Activated CD4-positive, alpha-beta T cell treated with anti-CD3 and anti-CD28 coated beads, Interleukin-2, amount 50 U/mL, for 24 hours (primary cell): Measurements from ENCODE around the gene RANGAP1.
A peak's percentile ranks its signal among the peaks of the same experiment; 100 is the strongest.
"Not testable (repeated sequence)": the region's sequence is repeated elsewhere in the genome, so short reads cannot be mapped to it uniquely, and the experiment has no call there.

Experiments
- DNase-seq, 2 donors: peaks; one replicate each; pipeline ENCODE4 v3.0.0-alpha.2; 2020; ENCODE audit warnings: low read depth in 1 of 2, low spot score in 1 of 2

Gene RANGAP1

DNA sequence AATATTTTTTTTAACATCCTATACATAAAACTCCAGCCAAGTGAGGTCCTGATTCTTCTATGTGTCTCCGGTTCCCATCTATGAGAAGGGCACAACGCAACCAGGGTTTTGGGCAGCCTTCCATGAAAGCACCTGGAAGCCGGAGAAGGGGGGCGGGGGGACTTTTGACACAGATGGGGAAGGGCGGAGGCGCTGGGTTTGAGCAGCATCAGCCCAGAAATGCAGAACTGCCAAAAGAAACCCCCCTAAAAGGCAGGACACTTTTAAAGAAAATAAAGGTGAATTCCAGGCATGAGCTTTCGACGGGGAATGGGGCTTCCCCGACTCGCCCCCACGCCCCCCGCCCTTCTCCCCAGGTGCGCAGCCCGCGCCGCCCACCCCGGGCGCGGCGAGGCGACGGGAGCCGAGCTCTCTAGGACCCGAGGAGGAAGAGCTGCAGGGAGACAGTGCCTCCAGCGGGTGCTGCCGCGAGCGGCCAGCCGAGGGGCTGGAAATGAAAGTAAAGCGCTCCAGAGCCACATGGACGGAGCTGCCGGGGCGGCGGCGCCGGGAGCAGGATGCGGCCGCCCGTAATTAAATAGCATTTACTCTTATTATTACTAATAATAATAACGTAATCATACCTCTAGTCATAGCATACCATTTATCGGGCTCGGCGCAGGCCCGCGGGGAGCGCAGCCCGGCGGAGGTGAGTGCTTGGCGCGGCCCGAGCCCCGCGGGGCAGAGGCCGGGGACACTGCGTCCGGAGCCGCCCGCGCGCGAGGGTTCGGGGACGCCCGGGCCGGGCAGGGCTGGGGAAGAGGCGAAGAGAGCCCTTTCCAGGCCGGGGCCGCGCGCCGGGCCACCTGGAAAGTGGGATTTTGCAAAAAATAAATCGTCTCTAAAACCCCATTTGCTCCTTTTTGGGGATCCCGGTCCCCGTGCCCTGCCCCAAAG, 15.4 kb upstream of the RANGAP1 start, which contains the start of gene ZC3H7B:
TSS of gene ZC3H7B (plus strand) at position 441 of the 936 bp plus-strand sequence. CDS start 19,136 bp downstream, outside the sequence.
- DNase-seq = peak; percentile 71 to 76

DNA sequence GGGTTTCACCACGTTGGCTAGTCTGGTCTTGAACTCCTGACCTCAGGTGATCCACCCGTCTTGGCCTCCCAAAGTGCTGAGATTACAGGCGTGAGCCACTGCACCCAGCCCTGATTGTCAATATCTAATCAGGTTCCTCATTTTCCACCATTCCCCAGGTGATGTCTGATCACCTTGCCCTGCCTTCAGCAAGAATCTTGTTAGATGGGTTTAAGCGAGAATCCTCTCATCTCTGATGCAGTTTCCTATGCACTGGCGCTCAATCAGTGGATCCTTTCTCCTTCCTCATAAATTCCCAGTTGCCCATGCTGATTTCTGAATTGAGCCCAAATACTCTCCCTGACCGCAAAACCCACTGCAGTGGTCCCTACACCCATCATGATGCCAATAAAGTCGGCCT, 14.7 kb upstream of the RANGAP1 start:
- DNase-seq = no peak

DNA sequence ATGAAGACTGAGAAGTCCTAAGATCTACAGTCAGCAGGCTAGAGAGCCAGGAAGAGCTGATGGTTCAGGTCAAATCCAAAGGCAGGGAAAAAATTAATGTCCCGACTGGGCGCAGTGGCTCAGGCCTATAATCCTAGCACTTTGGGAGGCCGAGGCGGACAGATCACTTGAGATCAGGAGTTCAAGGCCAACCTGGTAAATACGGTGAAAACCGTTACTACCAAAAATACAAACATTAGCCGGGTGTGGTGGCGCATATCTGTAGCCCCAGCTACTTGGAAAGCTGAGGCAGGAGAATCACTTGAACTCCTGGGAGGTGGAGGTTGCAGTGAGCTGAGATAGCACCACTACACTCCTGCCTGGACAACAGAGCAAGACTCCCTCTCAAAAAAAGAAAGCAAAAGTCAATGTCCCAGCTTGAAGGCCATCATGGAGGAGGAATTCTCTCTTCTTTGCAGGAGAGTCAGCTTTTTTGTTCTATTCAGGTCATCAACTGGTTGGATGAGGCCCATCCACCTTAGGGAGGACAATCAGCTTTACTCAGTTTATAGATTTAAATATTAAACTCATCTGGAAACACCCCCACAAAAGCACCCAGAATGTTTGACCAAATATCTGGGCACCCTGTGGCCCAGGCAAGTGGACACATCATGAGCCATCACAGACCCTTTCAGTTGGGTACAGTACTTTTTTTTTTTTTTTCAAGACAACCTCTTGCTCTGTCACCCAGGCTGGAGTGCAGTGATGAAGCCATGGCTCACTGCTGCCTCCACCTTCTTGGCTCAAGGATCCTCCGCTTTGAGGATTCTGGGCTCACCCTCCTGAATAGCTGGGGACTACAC, 11.1 kb upstream of the RANGAP1 start:
- DNase-seq = no peak

DNA sequence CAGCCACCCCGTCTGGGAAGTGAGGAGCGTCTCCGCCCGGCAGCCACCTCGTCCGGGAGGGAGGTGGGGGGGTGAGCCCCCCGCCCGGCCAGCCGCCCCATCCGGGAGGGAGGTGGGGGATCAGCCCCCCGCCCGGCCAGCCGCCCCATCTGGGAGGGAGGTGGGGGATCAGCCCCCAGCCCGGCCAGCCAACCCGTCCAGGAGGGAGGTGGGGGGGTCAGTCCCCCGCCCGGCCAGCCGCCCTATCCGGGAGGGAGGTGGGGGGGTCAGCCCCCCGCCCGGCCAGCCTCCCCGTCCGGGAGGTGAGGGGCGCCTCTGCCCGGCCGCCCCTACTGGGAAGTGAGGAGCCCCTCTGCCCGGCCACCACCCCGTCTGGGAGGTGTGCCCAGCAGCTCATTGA, 8.8 kb upstream of the RANGAP1 start:
- DNase-seq = not testable (repeated sequence)

DNA sequence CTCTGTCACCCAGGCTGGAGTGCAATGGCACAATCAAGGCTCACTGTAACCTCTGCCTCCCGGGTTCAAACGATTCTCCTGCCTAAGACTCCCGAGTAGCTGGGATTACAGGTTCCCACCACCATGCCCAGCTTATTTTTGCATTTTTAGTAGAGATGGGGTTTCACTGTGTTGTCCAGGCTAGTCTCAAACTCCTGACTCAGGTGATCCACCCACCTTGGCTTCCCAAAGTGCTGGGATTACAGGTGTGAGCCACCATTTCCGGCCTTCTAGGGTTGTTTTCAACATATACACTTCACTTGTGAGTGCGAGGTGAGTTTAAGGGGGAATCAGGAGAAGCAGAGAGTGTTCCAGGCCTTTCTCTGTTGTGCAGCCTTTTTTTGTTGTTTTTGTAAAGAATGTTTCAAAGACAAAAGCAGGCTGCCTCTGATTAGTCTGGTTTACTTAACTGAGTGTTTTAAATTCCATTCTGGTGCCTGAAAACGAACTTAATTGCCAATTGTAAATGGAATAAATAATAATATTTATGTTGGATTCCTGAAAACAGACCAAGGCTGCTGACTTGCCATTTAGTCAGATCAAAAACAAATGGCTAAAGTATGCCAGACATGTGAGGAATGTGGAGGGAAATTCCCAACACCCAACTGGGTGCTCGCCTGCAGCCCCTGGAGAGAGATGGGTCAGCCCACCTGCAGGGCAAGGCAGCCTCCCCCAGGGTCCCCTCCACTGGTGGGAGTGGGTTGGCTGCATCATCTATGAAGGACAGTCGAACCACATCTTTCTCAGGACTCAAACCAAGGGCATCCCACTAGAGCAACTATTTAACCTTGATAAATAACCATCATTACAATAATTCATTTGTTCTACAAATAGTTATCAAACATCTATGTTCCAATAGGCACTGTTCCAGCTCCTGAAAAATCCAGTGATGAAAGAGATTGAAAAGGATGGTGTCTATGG, 4.6 kb upstream of the RANGAP1 start:
- DNase-seq = no peak

DNA sequence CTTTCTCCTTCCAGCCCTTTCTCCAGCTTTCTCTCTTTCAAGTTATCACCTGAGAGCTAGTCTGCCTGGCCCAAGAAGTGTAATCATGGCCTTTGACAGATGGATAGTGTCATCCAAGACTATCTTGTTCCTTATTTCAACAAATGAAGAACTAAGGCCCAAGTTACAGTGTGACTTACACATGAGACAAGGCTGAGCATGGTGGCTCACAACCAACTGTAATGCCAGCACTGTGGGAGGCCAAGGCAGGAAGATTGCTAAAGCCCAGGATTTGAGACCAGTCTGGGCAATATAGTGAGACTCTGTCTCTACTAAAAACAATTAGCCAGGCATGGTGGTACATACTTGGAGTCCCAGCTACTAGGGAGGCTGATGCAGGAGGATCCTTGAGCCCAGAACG, 3.7 kb upstream of the RANGAP1 start:
- no peak for DNase-seq

DNA sequence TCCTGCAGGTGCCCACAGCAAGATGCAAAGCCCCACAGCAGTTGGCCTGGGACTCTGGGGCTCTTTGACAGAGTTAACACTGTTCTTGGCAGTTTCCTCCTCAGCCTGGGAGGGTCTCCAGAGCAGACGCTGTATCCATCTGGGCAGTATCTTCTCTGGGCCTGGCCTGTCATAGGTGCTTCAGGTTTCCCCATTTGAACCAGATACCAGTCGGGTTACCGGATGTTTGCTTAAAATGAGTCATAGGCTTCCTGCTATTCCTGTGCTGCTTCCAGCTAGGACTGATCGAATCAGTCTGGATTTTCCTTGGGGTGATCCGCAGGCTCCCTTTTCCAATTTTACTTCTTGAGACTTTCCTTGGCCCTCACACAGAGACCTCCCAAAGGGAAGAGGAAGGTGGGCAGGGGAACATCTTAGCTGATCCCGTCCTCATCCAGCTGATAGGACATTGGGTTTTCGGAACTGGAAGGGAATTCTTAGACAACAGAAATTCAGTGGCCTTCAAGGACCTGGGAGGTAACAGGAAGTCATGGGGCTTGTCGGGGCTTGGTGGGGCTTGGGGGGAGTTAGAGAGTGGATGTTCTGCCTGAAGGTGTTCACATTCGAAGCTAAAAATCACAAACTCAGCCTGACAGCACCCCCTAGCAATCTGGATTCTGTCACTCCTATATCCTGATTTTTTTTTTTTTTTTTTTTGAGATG, 2.4 kb upstream of the RANGAP1 start:
- DNase-seq = no peak

DNA sequence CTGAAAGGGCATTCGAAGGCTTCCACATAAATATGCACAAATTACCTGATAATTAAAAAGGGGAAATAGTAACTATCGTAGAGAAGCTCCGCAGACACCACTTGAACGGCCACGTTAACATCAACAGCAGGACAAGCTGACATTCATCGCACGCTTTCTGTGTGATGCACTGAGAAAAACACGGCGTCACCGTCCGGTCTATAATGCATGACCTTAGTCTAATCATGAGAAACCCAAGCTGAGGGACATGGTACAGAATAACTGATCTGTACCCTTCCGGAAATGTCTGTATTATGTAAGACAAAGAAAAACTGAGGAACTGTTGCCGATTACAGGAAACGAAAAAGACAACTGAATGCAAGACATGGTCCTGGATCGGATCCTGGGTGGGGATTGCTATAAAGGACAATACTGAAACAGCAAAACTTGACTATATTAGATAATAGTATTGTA, 678 bp upstream of the RANGAP1 start:
- DNase-seq = peak; percentile 5 to 31

DNA sequence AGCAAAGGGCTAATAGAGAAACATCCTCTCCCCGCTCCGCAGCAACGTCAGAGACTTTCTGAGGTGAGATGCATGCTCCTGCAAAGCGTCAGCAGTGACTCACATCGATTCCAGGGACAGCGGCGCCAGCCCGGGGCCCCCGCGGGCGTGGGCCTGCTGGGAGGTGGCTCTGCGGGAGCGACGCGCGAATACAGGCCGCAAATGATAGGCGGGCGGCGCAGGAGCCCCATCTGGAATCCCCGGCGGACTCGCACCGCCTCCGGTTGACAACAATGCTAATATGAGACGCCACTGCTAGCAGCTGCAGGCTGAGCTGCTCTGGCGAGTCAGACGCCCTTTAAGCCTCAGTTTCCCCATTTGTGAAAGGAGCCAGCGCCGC, 557 bp downstream of the RANGAP1 start:
- DNase-seq = peak; percentile 78 to 85

DNA sequence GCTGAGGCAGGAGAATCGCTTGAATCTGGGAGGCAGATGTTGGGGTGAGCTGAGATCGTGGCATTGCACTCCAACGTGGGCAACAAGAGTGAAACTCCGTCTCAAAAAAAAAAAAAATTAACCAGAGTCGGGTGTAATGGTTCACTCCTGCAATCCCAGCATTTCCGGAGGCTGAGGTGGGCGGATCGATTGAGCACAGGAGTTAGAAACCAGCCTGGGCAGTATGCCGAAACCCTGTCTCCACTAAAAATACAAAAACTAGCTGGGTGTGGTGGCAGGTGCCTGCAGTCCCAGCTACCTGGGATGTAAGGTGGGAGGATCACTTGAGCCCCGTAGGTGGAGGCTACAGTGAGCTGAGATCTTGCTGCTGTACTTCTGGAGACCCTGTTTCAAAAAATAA, 1.5 kb downstream of the RANGAP1 start:
- no peak for DNase-seq

DNA sequence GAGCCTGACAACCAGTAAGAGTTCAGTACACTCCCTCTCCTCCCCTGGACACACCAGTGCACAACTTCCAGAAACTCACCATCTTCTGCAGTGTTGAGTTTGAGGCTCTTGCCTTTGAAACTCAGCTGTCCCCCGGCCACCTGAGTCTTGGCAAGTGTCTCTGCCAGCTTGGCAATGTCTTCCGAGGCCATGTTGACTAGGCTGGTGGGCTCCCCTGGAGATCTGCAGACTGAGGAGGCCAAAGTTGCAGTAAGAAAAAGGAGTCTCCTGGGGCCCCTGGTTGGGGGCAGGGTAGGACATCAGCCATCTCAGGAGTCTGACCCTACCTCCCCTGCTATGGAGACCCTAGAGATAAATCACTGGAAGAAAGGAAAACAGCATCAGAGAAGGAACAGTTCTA, 5.1 kb downstream of the RANGAP1 start:
- DNase-seq = no peak

DNA sequence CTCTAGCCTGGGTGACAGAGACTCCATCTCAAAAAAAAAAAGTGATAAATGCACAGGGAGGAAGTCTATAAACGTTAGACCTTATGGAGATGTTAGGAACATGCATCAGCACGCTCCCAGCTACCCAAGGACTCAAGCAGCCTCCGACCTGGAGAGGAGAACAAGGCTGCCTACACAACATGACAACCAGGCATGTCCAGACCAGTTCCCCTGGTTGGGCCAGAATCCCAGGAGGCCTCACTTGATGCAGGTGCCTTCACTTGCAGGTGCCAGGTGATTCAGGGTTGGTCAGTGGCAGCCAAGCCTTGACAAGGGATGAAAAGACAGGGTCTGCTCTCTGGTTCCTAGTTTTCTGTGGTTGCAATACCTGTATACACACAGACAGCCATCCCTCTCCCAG, 5.9 kb downstream of the RANGAP1 start:
- DNase-seq = no peak

DNA sequence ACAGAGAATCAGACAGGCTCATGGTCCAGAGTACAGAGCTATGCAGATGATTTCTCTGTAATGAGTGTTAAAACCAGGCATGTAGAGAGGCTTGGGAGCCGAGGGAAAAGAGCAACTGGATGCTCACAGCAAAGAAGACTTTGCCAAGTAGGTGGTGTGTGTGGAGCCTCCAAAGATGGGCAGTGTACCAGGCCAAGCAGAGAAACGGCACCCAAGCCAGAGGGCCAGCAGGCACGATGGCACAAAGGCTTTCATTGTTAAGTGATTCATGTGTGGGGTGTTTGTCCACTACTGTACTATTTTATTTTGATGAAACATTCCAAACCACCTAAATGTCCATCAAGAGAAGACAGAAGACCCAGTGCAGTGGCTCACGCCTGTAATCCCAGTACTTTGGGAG, 11.1 kb downstream of the RANGAP1 start:
- no peak for DNase-seq

DNA sequence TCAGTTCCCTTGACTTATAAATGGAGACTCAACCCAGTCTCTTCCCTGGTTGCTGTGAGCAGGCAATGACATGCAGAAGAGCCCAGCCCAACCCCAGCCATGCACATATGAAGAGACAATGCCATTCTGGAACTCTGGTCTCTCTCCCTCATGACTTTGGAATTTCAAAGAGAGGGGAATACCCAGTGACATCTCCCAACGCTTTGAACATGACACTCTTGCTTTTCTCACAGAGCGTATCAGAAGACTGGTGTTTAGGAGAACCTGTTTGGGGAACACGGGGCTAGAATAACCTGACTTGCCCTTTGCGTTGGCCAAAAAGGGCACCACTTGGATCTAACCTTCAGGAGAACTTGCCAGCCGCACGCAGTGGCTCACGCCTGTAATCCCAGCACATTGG, 12.9 kb downstream of the RANGAP1 start:
- no peak for DNase-seq

DNA sequence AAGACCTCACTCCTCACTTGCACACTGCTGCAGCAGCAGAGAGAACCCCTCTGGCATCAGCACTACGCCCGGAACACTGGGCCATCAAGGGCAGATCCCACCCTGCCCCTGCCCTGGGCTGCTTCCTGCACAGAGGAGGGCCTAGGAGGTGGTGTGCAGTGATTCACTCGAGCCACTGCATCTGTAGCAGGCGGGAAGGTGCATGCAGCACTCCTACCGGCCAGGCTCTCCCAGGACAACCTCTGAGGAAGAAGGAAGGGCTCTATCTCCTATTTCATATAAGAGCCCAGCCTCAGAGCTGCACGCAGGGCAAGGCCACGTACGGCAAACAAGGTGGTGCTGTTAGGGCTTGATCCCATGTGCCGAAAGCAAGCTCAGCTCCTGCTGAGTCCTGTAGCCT, 14.2 kb downstream of the RANGAP1 start:
- no peak for DNase-seq

DNA sequence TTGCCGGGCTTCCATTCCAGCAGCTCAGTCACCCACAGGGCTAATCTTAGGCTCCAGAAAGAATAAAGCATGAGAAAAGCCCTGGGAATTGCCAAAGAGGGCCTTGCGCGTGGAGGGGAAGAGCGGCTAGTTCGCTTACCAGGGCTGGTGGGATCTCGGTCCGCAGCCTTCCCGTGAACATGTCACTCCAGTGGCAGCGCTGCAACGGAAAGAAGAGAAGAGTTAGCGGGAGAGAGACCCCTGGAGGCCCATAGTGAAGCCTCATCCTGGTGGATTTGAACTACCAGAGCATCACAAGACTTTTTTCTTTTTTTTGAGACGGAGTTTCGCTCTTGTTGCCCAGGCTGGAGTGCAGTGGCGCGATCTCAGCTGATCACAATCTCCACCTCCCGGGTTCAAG, 18.0 kb downstream of the RANGAP1 start:
- DNase-seq = no peak

DNA sequence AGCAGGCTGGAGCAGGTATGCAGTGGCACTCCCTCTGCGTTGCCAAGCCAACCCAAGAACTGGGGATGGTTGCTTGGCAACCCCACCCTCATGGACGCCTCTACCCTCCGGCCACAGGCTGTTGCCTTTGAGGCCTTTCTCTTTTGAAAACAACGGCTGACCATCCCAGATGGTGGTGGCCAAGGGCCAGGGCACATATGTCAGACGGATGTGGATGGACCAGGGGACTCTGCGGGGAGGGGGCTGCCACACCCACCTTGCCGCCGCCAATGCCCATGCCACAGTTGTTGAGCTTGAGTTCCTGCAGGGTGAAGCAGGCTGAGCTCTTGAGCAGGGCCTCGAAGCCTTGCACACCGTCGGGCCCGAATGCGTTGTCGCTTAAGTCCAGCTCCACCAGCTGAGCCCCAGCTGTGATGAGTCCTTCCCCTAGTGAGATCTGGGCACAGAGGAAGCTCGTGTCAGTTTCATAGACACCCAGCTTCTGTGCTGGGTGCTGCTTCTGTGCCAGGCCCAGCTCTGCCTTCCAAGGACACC, 21.5 kb downstream of the RANGAP1 start:
- DNase-seq = no peak

DNA sequence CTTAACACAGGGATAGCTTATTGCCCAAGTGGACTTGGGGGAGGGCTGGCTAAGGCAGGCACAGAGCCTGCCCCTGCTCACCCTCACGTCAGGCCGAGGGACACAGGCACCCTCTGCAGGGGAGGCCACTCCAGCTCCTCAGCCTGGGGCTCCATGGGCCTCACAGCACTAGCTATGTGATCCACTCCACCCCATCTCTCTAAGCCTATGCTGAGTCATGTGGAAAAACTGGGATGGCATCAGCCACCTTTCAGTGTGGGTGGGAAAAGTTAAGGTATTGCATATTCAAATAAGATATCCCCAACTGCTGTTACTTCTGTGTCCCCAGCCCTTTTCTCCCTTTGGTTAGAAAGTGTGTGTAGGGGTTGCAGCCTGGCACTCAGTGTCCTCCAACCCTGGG, 22.3 kb downstream of the RANGAP1 start:
- no peak for DNase-seq

DNA sequence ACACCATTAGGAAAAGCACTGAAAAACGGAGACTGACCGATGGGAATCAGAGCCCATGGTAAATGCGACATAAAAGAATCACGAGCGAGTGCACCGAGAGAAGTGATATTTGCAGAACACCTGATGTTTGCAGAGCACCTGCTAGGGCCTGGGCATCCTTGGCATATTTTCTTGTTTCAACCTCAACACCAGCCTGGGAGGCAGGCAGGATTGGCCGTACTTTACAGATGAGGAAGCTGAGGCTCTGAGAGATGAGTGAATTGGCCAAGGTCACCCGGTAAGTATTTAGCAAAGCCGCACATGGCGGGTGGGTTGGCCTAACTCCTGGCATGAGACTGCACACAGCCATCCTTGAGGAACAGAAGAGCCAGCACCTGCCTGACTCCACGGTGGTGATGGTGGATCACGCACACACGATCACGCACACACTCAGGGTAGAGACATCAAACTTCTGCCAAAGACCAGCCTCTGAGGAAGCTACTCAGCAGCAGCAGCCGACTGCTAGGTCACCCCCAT, 23.7 kb downstream of the RANGAP1 start:
- no peak for DNase-seq
